Esophagus muscularis mucosa (tissue), 3 donors: ENCODE results near the gene CNTN3.

Experiments
- EP300 ChIP-seq: sonication (generic); formaldehyde crosslinking; IDR thresholded peaks from one replicate; pipeline ENCODE4 v1.6.1; 2017; ENCODE audit warnings: antibody characterized with exemption
- POLR2AphosphoS5 ChIP-seq, 2 donors: sonication (generic); formaldehyde crosslinking; IDR thresholded peaks; one replicate each; pipeline ENCODE4 v1.6.1; 2017; ENCODE audit warnings: antibody characterized with exemption in 2 of 2

GRCh38 chr3:74584782-74585181 is 29.7 kb downstream of the CNTN3 start:
- TF ChIP-seq POLR2AphosphoS5 (IDR thresholded peaks at IDR 0.05), result no peak
- TF ChIP-seq EP300, result no peak
